ENCODE results near the gene TRIM45. TPM values are rescaled to one million over a fixed set of nuclear protein-coding genes. Genes with fewer than 3 reads are reported as not detected.

The TRIM45 gene
- total and polyA plus RNA-seq, 3 donors from 2014 or later, result 12.3 to 21.6 (median 19.4) TPM

DNA sequence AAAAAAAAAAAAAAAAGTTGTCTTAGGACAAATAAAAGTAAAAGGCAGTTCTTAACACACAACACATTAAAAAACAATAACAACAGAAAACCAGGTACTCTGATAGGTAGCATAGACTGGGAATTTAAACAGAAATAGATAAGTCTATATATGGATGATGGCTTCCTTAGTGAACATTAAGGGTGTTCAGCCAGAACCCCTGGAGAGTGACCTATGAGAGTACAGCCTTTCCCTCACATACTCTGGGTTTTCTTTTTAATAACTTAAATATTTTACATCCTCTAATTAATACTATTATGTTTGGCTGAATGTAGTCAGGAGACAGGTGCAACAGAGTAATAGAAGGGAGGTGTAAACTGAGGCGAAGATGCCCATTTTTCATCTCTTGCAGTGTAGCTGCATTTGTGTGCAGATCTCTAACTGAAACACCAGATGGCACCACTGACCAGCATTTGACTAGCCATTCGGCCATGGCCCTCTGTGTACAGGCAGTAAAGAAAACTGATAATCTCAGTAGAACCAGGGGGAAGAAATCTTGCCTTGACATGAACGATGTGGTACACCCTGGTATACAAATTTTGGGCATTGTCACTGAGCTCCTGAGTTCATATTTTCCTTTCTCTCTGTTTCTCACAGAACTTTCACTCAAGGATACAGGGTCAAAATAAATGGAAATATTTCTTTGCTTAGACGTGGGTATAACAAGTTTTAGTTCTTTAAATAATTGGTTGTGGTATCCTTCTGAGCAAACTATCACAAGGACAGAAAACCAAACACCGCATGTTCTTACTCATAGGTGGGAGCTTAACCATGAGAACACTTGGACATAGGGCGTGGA lies 53.8 kb downstream of the TRIM45 start:
- H3K27ac ChIP-seq, result no peak overlapping the region
- WGBS, 2 donors, result 69 to 71% methylated on average over 6 of the region's 6 CpGs
- H3K36me3 ChIP-seq (ENCODE audit: low read depth, missing control alignments), result no peaks in the 10 kb centered on the region
- intact Hi-C loops (cut with DNase I; ENCODE audit: low total_unique reads), result loop anchor here (10.0 kb wide), 1 partner anchor 57 kb away; the partner anchor contains the start of gene TRIM45
- no peaks in the 10 kb centered on the region for H3K4me1 ChIP-seq
- H3K27me3 ChIP-seq, result no peaks in the 10 kb centered on the region
- no peak overlapping the region for H3K4me3 ChIP-seq
- H3K9me3 ChIP-seq, result no peaks in the 10 kb centered on the region
- no peak for TF ChIP-seq POLR2A (IDR thresholded peaks at IDR 0.05)
- TF ChIP-seq, protein P1, sequence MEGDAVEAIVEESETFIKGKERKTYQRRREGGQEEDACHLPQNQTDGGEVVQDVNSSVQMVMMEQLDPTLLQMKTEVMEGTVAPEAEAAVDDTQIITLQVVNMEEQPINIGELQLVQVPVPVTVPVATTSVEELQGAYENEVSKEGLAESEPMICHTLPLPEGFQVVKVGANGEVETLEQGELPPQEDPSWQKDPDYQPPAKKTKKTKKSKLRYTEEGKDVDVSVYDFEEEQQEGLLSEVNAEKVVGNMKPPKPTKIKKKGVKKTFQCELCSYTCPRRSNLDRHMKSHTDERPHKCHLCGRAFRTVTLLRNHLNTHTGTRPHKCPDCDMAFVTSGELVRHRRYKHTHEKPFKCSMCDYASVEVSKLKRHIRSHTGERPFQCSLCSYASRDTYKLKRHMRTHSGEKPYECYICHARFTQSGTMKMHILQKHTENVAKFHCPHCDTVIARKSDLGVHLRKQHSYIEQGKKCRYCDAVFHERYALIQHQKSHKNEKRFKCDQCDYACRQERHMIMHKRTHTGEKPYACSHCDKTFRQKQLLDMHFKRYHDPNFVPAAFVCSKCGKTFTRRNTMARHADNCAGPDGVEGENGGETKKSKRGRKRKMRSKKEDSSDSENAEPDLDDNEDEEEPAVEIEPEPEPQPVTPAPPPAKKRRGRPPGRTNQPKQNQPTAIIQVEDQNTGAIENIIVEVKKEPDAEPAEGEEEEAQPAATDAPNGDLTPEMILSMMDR (IDR thresholded peaks at IDR 0.05), result peak; percentile 52 to 71 (median 71)
- DNase-seq, result peak; percentile 59

DNA sequence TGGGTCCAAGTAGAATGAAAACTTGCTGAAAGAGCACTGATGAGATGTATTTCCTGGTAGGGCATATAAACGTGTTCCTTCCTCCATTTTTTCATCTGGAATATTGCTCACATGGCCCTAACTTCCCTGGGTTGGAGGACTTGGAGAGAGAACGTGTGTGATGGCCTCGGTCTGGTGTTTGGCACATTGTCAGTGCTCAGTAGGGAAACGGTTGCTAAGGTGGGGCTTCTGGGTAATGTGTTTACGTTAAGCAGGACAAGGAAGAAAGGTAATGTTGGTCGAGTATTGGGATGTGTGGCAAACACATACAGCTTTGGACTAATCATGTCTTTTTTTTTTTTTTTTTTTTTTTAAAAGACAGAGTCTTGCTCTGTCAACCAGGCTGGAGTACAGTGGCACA lies 55.2 kb downstream of the TRIM45 start:
- H3K4me1 ChIP-seq, result no peaks in the 10 kb centered on the region
- H3K36me3 ChIP-seq (ENCODE audit: low read depth, missing control alignments), result no peaks in the 10 kb centered on the region
- intact Hi-C loops (cut with DNase I; ENCODE audit: low total_unique reads), result loop anchor here (10.0 kb wide), 1 partner anchor 58 kb away; the partner anchor contains the start of gene TRIM45
- TF ChIP-seq, protein P1 (IDR thresholded peaks at IDR 0.05), result no peak
- TF ChIP-seq POLR2A (IDR thresholded peaks at IDR 0.05), result no peak
- 83 to 88% methylated on average over 6 of the region's 6 CpGs for WGBS, 2 donors
- no peak for DNase-seq
- H3K4me3 ChIP-seq, result no peak overlapping the region
- no peaks in the 10 kb centered on the region for H3K9me3 ChIP-seq
- no peak overlapping the region for H3K27ac ChIP-seq
- H3K27me3 ChIP-seq, result no peaks in the 10 kb centered on the region

DNA sequence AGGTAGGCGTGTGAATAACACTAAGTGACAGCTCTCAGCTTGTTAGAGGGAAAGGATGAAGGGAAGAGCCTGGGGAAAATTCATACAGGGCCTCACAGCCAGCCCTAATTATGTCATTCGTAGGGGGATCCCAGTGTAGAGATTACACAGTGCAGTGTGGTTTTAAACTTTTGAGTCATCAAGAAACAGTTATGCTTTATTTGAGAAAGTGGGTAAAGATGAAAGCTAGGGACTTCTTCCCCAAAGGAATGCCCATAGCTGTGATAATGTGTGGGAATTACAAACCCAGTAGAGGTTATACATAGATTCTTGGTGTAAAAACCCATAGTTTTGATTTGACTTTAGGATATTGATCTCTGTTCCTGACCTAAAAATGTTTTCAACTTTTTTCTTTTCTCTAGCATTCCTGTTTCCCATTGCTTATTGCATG lies 59.5 kb downstream of the TRIM45 start:
- no peaks in the 10 kb centered on the region for H3K27me3 ChIP-seq
- no peak for TF ChIP-seq POLR2A (IDR thresholded peaks at IDR 0.05)
- TF ChIP-seq, protein P1 (IDR thresholded peaks at IDR 0.05), result no peak
- intact Hi-C loops (cut with DNase I; ENCODE audit: low total_unique reads), result loop anchor here (10.0 kb wide), 1 partner anchor 63 kb away; the partner anchor contains the start of gene TRIM45
- H3K27ac ChIP-seq, result no peak overlapping the region
- 57 to 69% methylated on average over 2 of the region's 2 CpGs for WGBS, 2 donors
- H3K9me3 ChIP-seq, result no peaks in the 10 kb centered on the region
- H3K36me3 ChIP-seq (ENCODE audit: low read depth, missing control alignments), result no peaks in the 10 kb centered on the region
- H3K4me1 ChIP-seq, result no peaks in the 10 kb centered on the region
- no peak for DNase-seq
- H3K4me3 ChIP-seq, result no peak overlapping the region

MicroRNAs encoded within 50 kb of the gene (microRNA counts, 767-probe panel; counts per million panel counts)
- microRNA hsa-miR-942, result 0 to 152 counts per million in 2 donors

Small RNA genes within 50 kb of the gene (microRNA-seq; reads per million reads assigned to microRNA genes)
- gene MIR942 (ENCODE audit: borderline number of aligned reads in 2 of 2, borderline replicate concordance in 1 of 2), result 28.3 to 36.1 reads per million in 2 donors

Small RNA genes within 50 kb of the gene (small RNA-seq; reads per million reads assigned to genes)
- 0 to 0.57 reads per million in 2 donors for gene MIR942

Other genes starting within 250 kb of the TRIM45 start
- 10 to 100 TPM; 26.8 to 28.1 TPM for gene PTGFRN, start 211.8 kb downstream of the TRIM45 start, total RNA-seq
- gene PTGFRN, start 211.8 kb downstream of the TRIM45 start, polyA plus RNA-seq (ENCODE audit: insufficient read depth, low read depth, low replicate concordance), result 32.0 TPM
- gene CD101, start 120.0 kb downstream of the TRIM45 start, total RNA-seq, result 1 to 10 TPM in 1 of 2 donors, under 1 TPM in 1; 0.79 to 1.2 TPM
- 1.4 TPM for gene CD101, start 120.0 kb downstream of the TRIM45 start, polyA plus RNA-seq (ENCODE audit: insufficient read depth, low read depth, low replicate concordance)
- gene TTF2, start 61.4 kb downstream of the TRIM45 start, total RNA-seq, result 10 to 100 TPM; 20.8 to 26.5 TPM
- gene TTF2, start 61.4 kb downstream of the TRIM45 start, polyA plus RNA-seq (ENCODE audit: insufficient read depth, low read depth, low replicate concordance), result 20.2 TPM
- 1 to 10 TPM; 1.3 to 1.9 TPM for gene VTCN1, start 89.2 kb upstream of the TRIM45 start, total RNA-seq
- gene VTCN1, start 89.2 kb upstream of the TRIM45 start, polyA plus RNA-seq (ENCODE audit: insufficient read depth, low read depth, low replicate concordance), result 2.6 TPM
- 10 to 100 TPM; 64.3 to 69.5 TPM for gene MAN1A2, start 245.7 kb upstream of the TRIM45 start, total RNA-seq
- gene MAN1A2, start 245.7 kb upstream of the TRIM45 start, polyA plus RNA-seq (ENCODE audit: insufficient read depth, low read depth, low replicate concordance), result 15.0 TPM